Astrocyte (in vitro differentiated cells and primary cell): ENCODE data around the gene ING5. TPM values are rescaled to one million over a fixed set of nuclear protein-coding genes. Genes with fewer than 3 reads are reported as not detected.

ENCODE experiments used
- DNase-seq: peaks from one replicate; pipeline ENCODE4 v3.0.0-alpha.2; 2010; ENCODE audit warnings: low read depth
- FAIRE-seq: peaks from 2 replicates; lab custom pipeline; 2011; peaks lifted over from hg19 to GRCh38; lab: Jason Lieb, UNC
- H2AFZ ChIP-seq: 2 replicates; pipeline ENCODE4 v1.6.0; 2012; ENCODE audit warnings: low read depth, low read length, inconsistent platforms
- H3K27ac ChIP-seq: 2 replicates; pipeline ENCODE4 v1.5.1; 2011; ENCODE audit warnings: low read depth, low read length, inconsistent platforms
- H3K27me3 ChIP-seq: 2 replicates; pipeline ENCODE4 v1.6.0; 2011; ENCODE audit warnings: low read length, inconsistent platforms; ENCODE audit not compliant: insufficient read depth
- H3K36me3 ChIP-seq: 2 replicates; pipeline ENCODE4 v1.5.1; 2011; ENCODE audit warnings: low read length, inconsistent platforms; ENCODE audit not compliant: insufficient read depth
- H3K4me1 ChIP-seq: 2 replicates; pipeline ENCODE4 v1.5.1; 2011; ENCODE audit warnings: low read length, inconsistent platforms; ENCODE audit not compliant: insufficient read depth
- H3K4me2 ChIP-seq: 2 replicates; pipeline ENCODE4 v1.6.0; 2012; ENCODE audit warnings: low read length, inconsistent platforms
- H3K4me3 ChIP-seq: 2 replicates; pipeline ENCODE4 v1.5.1; 2011; ENCODE audit warnings: low read depth, mild to moderate bottlenecking, low read length, inconsistent platforms; ENCODE audit not compliant: insufficient read depth
- H3K79me2 ChIP-seq: 2 replicates; pipeline ENCODE4 v1.6.0; 2012; ENCODE audit warnings: mild to moderate bottlenecking, low read length, inconsistent platforms; ENCODE audit not compliant: insufficient read depth
- H3K9ac ChIP-seq: 2 replicates; pipeline ENCODE4 v1.6.0; 2012; ENCODE audit warnings: mild to moderate bottlenecking, low read length, inconsistent platforms
- H3K9me3 ChIP-seq: 2 replicates; pipeline ENCODE4 v1.5.1; 2012; ENCODE audit warnings: low read depth, mild to moderate bottlenecking, low read length, inconsistent platforms; ENCODE audit not compliant: insufficient read depth
- H4K20me1 ChIP-seq: 2 replicates; pipeline ENCODE4 v1.6.0; 2012; ENCODE audit warnings: low read length, inconsistent platforms; ENCODE audit not compliant: insufficient read depth
- H3K27ac Mint-ChIP-seq: one replicate; pipeline ENCODE4 v1.8.0; 2021; ENCODE audit warnings: mild to moderate bottlenecking, mixed read lengths; ENCODE audit not compliant: unreplicated experiment
- H3K27me3 Mint-ChIP-seq: one replicate; pipeline ENCODE4 v1.8.0; 2021; ENCODE audit warnings: low read depth, mixed read lengths; ENCODE audit not compliant: unreplicated experiment
- H3K36me3 Mint-ChIP-seq: one replicate; pipeline ENCODE4 v1.8.0; 2021; ENCODE audit warnings: low read depth, mixed read lengths; ENCODE audit not compliant: unreplicated experiment
- H3K4me1 Mint-ChIP-seq: one replicate; pipeline ENCODE4 v1.8.0; 2021; ENCODE audit warnings: low read depth, mixed read lengths; ENCODE audit not compliant: unreplicated experiment
- H3K4me3 Mint-ChIP-seq: one replicate; pipeline ENCODE4 v1.8.0; 2021; ENCODE audit warnings: mild to moderate bottlenecking, moderate library complexity, mixed read lengths; ENCODE audit not compliant: unreplicated experiment
- H3K9me3 Mint-ChIP-seq: one replicate; pipeline ENCODE4 v1.8.0; 2021; ENCODE audit warnings: mild to moderate bottlenecking, mixed read lengths; ENCODE audit not compliant: unreplicated experiment
- CTCF ChIP-seq: IDR thresholded peaks from 2 replicates; pipeline ENCODE4 v1.5.1; 2011; ENCODE audit warnings: low read depth, mild to moderate bottlenecking, inconsistent platforms, low read length, moderate library complexity; ENCODE audit not compliant: insufficient read depth
- EZH2 ChIP-seq: IDR thresholded peaks from 2 replicates; pipeline ENCODE4 v1.6.1; 2012; ENCODE audit warnings: mild to moderate bottlenecking, low read length, inconsistent platforms; ENCODE audit not compliant: insufficient read depth
- total RNA-seq: library from RNA; stranded (reverse); gene quantifications from 2 replicates; pipeline ENCODE4 v1.2.1, GENCODE V29; 2021

ING5 gene
- total RNA-seq, 1 donor from 2014 or later = 19.7 TPM

- no peak for FAIRE-seq
- H3K4me3 Mint-ChIP-seq = peak overlapping the region; percentile 86
- H2AFZ ChIP-seq = peak overlapping the region; percentile 84
Measured at GRCh38 chr2:241701149-241701398, 765 bp upstream of the ING5 start.

GRCh38 chr2:241702155-241703031 lies 554 bp downstream of the ING5 start:
- peak; percentile 42 for DNase-seq
- Histone ChIP-seq H3K36me3 (peaks cover 10% of the 10 kb centered on the region), H2AFZ (peak overlapping the region; percentile 18), H3K4me1 (peaks cover 9% of the 10 kb centered on the region), H3K4me3 (peak overlapping the region; percentile 77), H3K27ac (peak overlapping the region; percentile 70), H4K20me1 (peaks cover 17% of the 10 kb centered on the region), H3K79me2 (peaks cover 21% of the 10 kb centered on the region), H3K27me3 (no peaks in the 10 kb centered on the region), H3K9ac (peak overlapping the region; percentile 84), H3K4me2 (peak overlapping the region; percentile 93), H3K9me3 (peaks cover 5% of the 10 kb centered on the region)
- Mint-ChIP-seq H3K36me3 (peaks cover 8% of the 10 kb centered on the region), H3K4me1 (peaks cover 1% of the 10 kb centered on the region), H3K27me3 (no peaks in the 10 kb centered on the region), H3K4me3 (peak overlapping the region; percentile 94), H3K27ac (peak overlapping the region; percentile 91), H3K9me3 (peaks cover 2% of the 10 kb centered on the region)
- FAIRE-seq = no peak
- no peak for TF ChIP-seq CTCF
- TF ChIP-seq EZH2 = no peak

More at GRCh38 chr2:241701149-241701398, 765 bp upstream of the ING5 start:
- TF ChIP-seq CTCF (no peak), EZH2 (no peak)
- Histone ChIP-seq H3K9me3 (peaks cover 3% of the 10 kb centered on the region), H3K27me3 (no peaks in the 10 kb centered on the region), H3K4me2 (peak overlapping the region; percentile 94), H3K79me2 (peaks cover 21% of the 10 kb centered on the region), H3K9ac (peak overlapping the region; percentile 84), H3K27ac (peak overlapping the region; percentile 70), H3K4me1 (peaks cover 9% of the 10 kb centered on the region), H3K4me3 (peak overlapping the region; percentile 70), H3K36me3 (peaks cover 6% of the 10 kb centered on the region), H4K20me1 (peaks cover 17% of the 10 kb centered on the region)
- Mint-ChIP-seq H3K36me3 (peaks cover 3% of the 10 kb centered on the region), H3K27ac (peak overlapping the region; percentile 26), H3K9me3 (peaks cover under 1% of the 10 kb centered on the region), H3K27me3 (no peaks in the 10 kb centered on the region), H3K4me1 (peaks cover 1% of the 10 kb centered on the region)
- peak; percentile 39 for DNase-seq
